HT-29 (cell line): ENCODE data around the gene BID. TPM values are rescaled to one million over a fixed set of nuclear protein-coding genes. Genes with fewer than 3 reads are reported as not detected.
"Not testable (repeated sequence)": the region's sequence is repeated elsewhere in the genome, so short reads cannot be mapped to it uniquely, and the experiment has no call there.

ENCODE experiments used
- DNase-seq: peaks from one replicate; pipeline ENCODE4 v3.0.0-alpha.2; 2015; ENCODE audit warnings: low spot score
- small RNA-seq: library from RNA; depleted of rRNA; stranded (forward); fragments of <200 nt; gene quantifications from one replicate; pipeline ENCODE3, GENCODE V24; 2014
- total RNA-seq: library from RNA; depleted of rRNA; stranded (reverse); fragments of >200 nt; shearing (Covaris generic); gene quantifications from 2 replicates; pipeline ENCODE4 v1.2.3, GENCODE V29; 2014; rRNA removed

The BID gene
- total RNA-seq, 1 experiment from 2014 or later: 290 TPM

- DNase-seq: no peak
Observed at GRCh38 chr22:17705546-17705945, 68.7 kb downstream of the BID start.

- no peak for DNase-seq
Observed at GRCh38 chr22:17703811-17704210, 70.5 kb downstream of the BID start.

GRCh38 chr22:17700778-17701177, 73.5 kb downstream of the BID start:
- DNase-seq: no peak

GRCh38 chr22:17699696-17700340, 74.5 kb downstream of the BID start:
- DNase-seq: no peak

- DNase-seq: no peak
Observed at GRCh38 chr22:17698948-17699347, 75.3 kb downstream of the BID start.

- not testable (repeated sequence) for DNase-seq
Observed at GRCh38 chr22:17698276-17698675, 76.0 kb downstream of the BID start.

- DNase-seq: not testable (repeated sequence)
Observed at GRCh38 chr22:17697196-17697595, 77.1 kb downstream of the BID start.

- DNase-seq: no peak
Observed at GRCh38 chr22:17695986-17696385, 78.3 kb downstream of the BID start.

GRCh38 chr22:17694752-17695151, 79.5 kb downstream of the BID start:
- no peak for DNase-seq

- no peak for DNase-seq
Observed at GRCh38 chr22:17694193-17694592, 80.1 kb downstream of the BID start.

- DNase-seq: no peak
Observed at GRCh38 chr22:17692841-17693240, 81.4 kb downstream of the BID start.

- no peak for DNase-seq
Observed at GRCh38 chr22:17684245-17684644, 90.0 kb downstream of the BID start.

Small RNA genes within 50 kb of the gene (small RNA-seq; reads per million reads assigned to genes)
- gene MIR3198-1: not detected

Other genes with a start within 250 kb of the BID start
- not detected in 2 replicates for gene SLC25A18, start 211.0 kb downstream of the BID start, total RNA-seq
- 40.2 and 63.3 TPM in 2 replicates for gene ATP6V1E1, start 145.7 kb downstream of the BID start, total RNA-seq
- 23.7 and 24.5 TPM in 2 replicates for gene BCL2L13, start 135.7 kb downstream of the BID start, total RNA-seq